ENCODE measurements around the gene F2RL2.

The F2RL2 gene

GRCh38 chr5:76617229-76617628 lies 6.0 kb downstream of the F2RL2 start:
- ChIA-PET CTCF (interaction anchor here (1.1 kb wide), 1 partner anchor 34 kb away, joined by 3 read pairs; no protein-coding TSS in a partner anchor), POLR2A (ENCODE audit: low non-redundant PET) (no interaction called here)
- H3K27ac ChIP-seq = no peak overlapping the region
- no peak for TF ChIP-seq CTCF (conservative IDR thresholded peaks at IDR 0.05; ENCODE audit: low read depth)
- DNase-seq (ENCODE audit: low spot score) = no peak

- ChIA-PET POLR2A (ENCODE audit: low non-redundant PET) (no interaction called here), CTCF (interaction anchor here (0.5 to 0.6 kb wide), 2 partner anchors 377 to 528 kb away, joined by 3 read pairs; no protein-coding TSS in a partner anchor)
- no peak for DNase-seq (ENCODE audit: low spot score)
- H3K27ac ChIP-seq = no peak overlapping the region
- TF ChIP-seq CTCF (conservative IDR thresholded peaks at IDR 0.05; ENCODE audit: low read depth) = no peak
These were observed 7.0 kb downstream of the F2RL2 start for GRCh38 chr5:76616206-76616605.

- CTCF ChIA-PET = interaction anchor here (0.5 to 1.2 kb wide), 6 partner anchors 13 to 528 kb away, joined by 3 to 4 read pairs (median 3); no protein-coding TSS in a partner anchor
- no peak overlapping the region for H3K27ac ChIP-seq
- no peak for TF ChIP-seq CTCF (conservative IDR thresholded peaks at IDR 0.05; ENCODE audit: low read depth)
- POLR2A ChIA-PET (ENCODE audit: low non-redundant PET) = no interaction called here
- DNase-seq (ENCODE audit: low spot score) = no peak
These were observed 7.4 kb downstream of the F2RL2 start for GRCh38 chr5:76615759-76616158.

- ChIA-PET POLR2A (ENCODE audit: low non-redundant PET) (no interaction called here), CTCF (no interaction called here)
- no peak for TF ChIP-seq CTCF (conservative IDR thresholded peaks at IDR 0.05; ENCODE audit: low read depth)
- no peak for DNase-seq (ENCODE audit: low spot score)
- H3K27ac ChIP-seq = no peak overlapping the region
These were observed 10.3 kb downstream of the F2RL2 start for GRCh38 chr5:76612942-76613341.

GRCh38 chr5:76610196-76610595 lies 13.0 kb downstream of the F2RL2 start:
- no peak for TF ChIP-seq CTCF (conservative IDR thresholded peaks at IDR 0.05; ENCODE audit: low read depth)
- CTCF ChIA-PET = interaction anchor here (1.8 kb wide), 1 partner anchor 164 kb away, joined by 5 read pairs; no protein-coding TSS in a partner anchor
- no peak overlapping the region for H3K27ac ChIP-seq
- no peak for DNase-seq (ENCODE audit: low spot score)
- POLR2A ChIA-PET (ENCODE audit: low non-redundant PET) = no interaction called here

- POLR2A ChIA-PET (ENCODE audit: low non-redundant PET) = no interaction called here
- CTCF ChIA-PET = interaction anchor here (0.7 to 1.2 kb wide), 2 partner anchors 95 to 166 kb away, joined by 3 to 11 read pairs; no protein-coding TSS in a partner anchor
- DNase-seq (ENCODE audit: low spot score) = no peak
- no peak overlapping the region for H3K27ac ChIP-seq
- no peak for TF ChIP-seq CTCF (conservative IDR thresholded peaks at IDR 0.05; ENCODE audit: low read depth)
These were observed 14.4 kb downstream of the F2RL2 start for GRCh38 chr5:76608833-76609232.

Measured in RWPE1 (cell line).